Measurements from ENCODE around the gene CFAP73. TPM values are rescaled to one million over a fixed set of nuclear protein-coding genes. Genes with fewer than 3 reads are reported as not detected.

The CFAP73 gene
- total RNA-seq, 1 experiment from 2014 or later: 0.10 TPM

Small RNA genes lying within 50 kb of the gene (microRNA-seq; reads per million reads assigned to microRNA genes)
- gene MIR7106 (ENCODE audit: unreplicated experiment): not detected

Other genes starting within 250 kb of the CFAP73 start
- 4.5 TPM for gene OAS1, start 242.8 kb upstream of the CFAP73 start, total RNA-seq (2021; ENCODE audit: unreplicated experiment)
- gene OAS3, start 211.2 kb upstream of the CFAP73 start, total RNA-seq (2021; ENCODE audit: unreplicated experiment): 33.3 TPM
- 2.7 TPM for gene OAS2, start 171.2 kb upstream of the CFAP73 start, total RNA-seq (2021; ENCODE audit: unreplicated experiment)
- gene DTX1, start 93.0 kb upstream of the CFAP73 start, total RNA-seq (2021; ENCODE audit: unreplicated experiment): 0.44 TPM
- 0.28 TPM for gene RASAL1, start 14.0 kb upstream of the CFAP73 start, total RNA-seq (2021; ENCODE audit: unreplicated experiment)
- 101 TPM for gene DDX54, start 35.8 kb downstream of the CFAP73 start, total RNA-seq (2021; ENCODE audit: unreplicated experiment)
- gene RITA1, start 36.0 kb downstream of the CFAP73 start, total RNA-seq (2021; ENCODE audit: unreplicated experiment): 41.0 TPM
- 75.2 TPM for gene TPCN1, start 71.7 kb downstream of the CFAP73 start, total RNA-seq (2021; ENCODE audit: unreplicated experiment)
- gene SLC8B1, start 185.4 kb downstream of the CFAP73 start, total RNA-seq (2021; ENCODE audit: unreplicated experiment): 26.7 TPM
- 69.7 TPM for gene PLBD2, start 208.9 kb downstream of the CFAP73 start, total RNA-seq (2021; ENCODE audit: unreplicated experiment)